ENCODE results near the gene KRTAP4-5. TPM values are rescaled to one million over a fixed set of nuclear protein-coding genes. Genes with fewer than 3 reads are reported as not detected.

KRTAP4-5 gene
- total RNA-seq, 2 experiments from 2014 or later: not detected

GRCh38 chr17:41176744-41177387 is 27.2 kb upstream of the KRTAP4-5 start:
- intact Hi-C loops (cut with micrococcal nuclease; ENCODE audit: unreplicated experiment): no loop called here
- no TSS peak for BruUV-seq (replicated peaks)
- peaks cover 5% of the 10 kb centered on the region for H3K4me1 ChIP-seq (ENCODE audit: insufficient read depth, low read length, poor library complexity, severe bottlenecking)
- no peak overlapping the region for H2AFZ ChIP-seq (ENCODE audit: low read length)
- no peak overlapping the region for H3K27ac ChIP-seq (ENCODE audit: low read depth, low read length, poor library complexity, severe bottlenecking)
- H3K4me2 ChIP-seq (ENCODE audit: low read length): no peak overlapping the region
- CTCF ChIA-PET (ENCODE audit: unreplicated experiment): no interaction called here
- DNase-seq (ENCODE audit: low spot score): peak; percentile 4
- no peaks in the 10 kb centered on the region for H3K79me2 ChIP-seq (ENCODE audit: insufficient read depth, low read depth, low read length)
- POLR2A ChIA-PET: no interaction called here
- H3K36me3 ChIP-seq (ENCODE audit: insufficient read depth, low read length): no peaks in the 10 kb centered on the region
- H3K4me3 ChIP-seq (ENCODE audit: low read depth, low read length, poor library complexity, severe bottlenecking): no peak overlapping the region
- H4K20me1 ChIP-seq (ENCODE audit: insufficient read depth, low read length): no peaks in the 10 kb centered on the region
- no peaks in the 10 kb centered on the region for H3K9me2 ChIP-seq (ENCODE audit: insufficient read depth, low read length)
- no peaks in the 10 kb centered on the region for H3K9me3 ChIP-seq (ENCODE audit: low read length)
- TF ChIP-seq EZH2phosphoT487 (IDR thresholded peaks at IDR 0.05; ENCODE audit: borderline replicate concordance, low read depth, low read length): no peak
- TF ChIP-seq, protein P1, sequence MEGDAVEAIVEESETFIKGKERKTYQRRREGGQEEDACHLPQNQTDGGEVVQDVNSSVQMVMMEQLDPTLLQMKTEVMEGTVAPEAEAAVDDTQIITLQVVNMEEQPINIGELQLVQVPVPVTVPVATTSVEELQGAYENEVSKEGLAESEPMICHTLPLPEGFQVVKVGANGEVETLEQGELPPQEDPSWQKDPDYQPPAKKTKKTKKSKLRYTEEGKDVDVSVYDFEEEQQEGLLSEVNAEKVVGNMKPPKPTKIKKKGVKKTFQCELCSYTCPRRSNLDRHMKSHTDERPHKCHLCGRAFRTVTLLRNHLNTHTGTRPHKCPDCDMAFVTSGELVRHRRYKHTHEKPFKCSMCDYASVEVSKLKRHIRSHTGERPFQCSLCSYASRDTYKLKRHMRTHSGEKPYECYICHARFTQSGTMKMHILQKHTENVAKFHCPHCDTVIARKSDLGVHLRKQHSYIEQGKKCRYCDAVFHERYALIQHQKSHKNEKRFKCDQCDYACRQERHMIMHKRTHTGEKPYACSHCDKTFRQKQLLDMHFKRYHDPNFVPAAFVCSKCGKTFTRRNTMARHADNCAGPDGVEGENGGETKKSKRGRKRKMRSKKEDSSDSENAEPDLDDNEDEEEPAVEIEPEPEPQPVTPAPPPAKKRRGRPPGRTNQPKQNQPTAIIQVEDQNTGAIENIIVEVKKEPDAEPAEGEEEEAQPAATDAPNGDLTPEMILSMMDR (conservative IDR thresholded peaks at IDR 0.05; ENCODE audit: low read length): no peak

DNA sequence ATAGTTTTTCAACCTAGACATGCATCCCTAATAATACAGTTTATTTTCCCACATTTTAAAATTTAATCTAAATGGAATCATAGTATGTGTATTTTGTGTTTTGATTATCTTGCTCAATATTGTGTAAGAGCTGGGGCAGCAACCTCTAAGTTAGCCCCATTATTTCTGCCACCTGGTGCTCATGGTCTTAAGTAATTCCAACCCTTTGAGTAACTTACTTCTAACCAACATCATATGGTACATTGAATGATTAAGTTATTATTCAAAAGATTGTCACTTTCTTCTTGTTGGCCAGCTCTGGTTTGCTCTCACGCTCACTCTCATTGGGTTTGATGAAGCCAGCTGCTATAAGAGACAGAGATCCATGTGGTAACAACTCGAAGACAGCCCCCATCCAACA is 22.3 kb upstream of the KRTAP4-5 start:
- DNase-seq (ENCODE audit: low spot score): no peak
- ChIA-PET CTCF (ENCODE audit: unreplicated experiment) (no interaction called here), POLR2A (no interaction called here)
- no peak overlapping the region for H3K27ac ChIP-seq (ENCODE audit: low read depth, low read length, poor library complexity, severe bottlenecking)
- no peaks in the 10 kb centered on the region for H4K20me1 ChIP-seq (ENCODE audit: insufficient read depth, low read length)
- no peaks in the 10 kb centered on the region for H3K9me2 ChIP-seq (ENCODE audit: insufficient read depth, low read length)
- no peak overlapping the region for H2AFZ ChIP-seq (ENCODE audit: low read length)
- no TSS peak for BruUV-seq (replicated peaks)
- H3K4me1 ChIP-seq (ENCODE audit: insufficient read depth, low read length, poor library complexity, severe bottlenecking): peaks cover 3% of the 10 kb centered on the region
- H3K79me2 ChIP-seq (ENCODE audit: insufficient read depth, low read depth, low read length): no peaks in the 10 kb centered on the region
- H3K4me2 ChIP-seq (ENCODE audit: low read length): no peak overlapping the region
- intact Hi-C loops (cut with micrococcal nuclease; ENCODE audit: unreplicated experiment): no loop called here
- no peak overlapping the region for H3K4me3 ChIP-seq (ENCODE audit: low read depth, low read length, poor library complexity, severe bottlenecking)
- no peak for TF ChIP-seq EZH2phosphoT487 (IDR thresholded peaks at IDR 0.05; ENCODE audit: borderline replicate concordance, low read depth, low read length)
- TF ChIP-seq, protein P1 (conservative IDR thresholded peaks at IDR 0.05; ENCODE audit: low read length): no peak
- no peaks in the 10 kb centered on the region for H3K36me3 ChIP-seq (ENCODE audit: insufficient read depth, low read length)
- no peaks in the 10 kb centered on the region for H3K9me3 ChIP-seq (ENCODE audit: low read length)

- CTCF ChIA-PET (ENCODE audit: unreplicated experiment): no interaction called here
- POLR2A ChIA-PET: no interaction called here
- no peaks in the 10 kb centered on the region for H3K79me2 ChIP-seq (ENCODE audit: insufficient read depth, low read depth, low read length)
Measured at GRCh38 chr17:41168121-41168520, 18.5 kb upstream of the KRTAP4-5 start, which contains the start of gene KRTAP4-3. Gene KRTAP4-3, minus strand, starts transcription at chr17:41168221. Its CDS starts 49 bp downstream, at chr17:41168172.

More at GRCh38 chr17:41168121-41168520, 18.5 kb upstream of the KRTAP4-5 start, which contains the start of gene KRTAP4-3:
- Histone ChIP-seq H3K9me2 (ENCODE audit: insufficient read depth, low read length) (no peaks in the 10 kb centered on the region), H4K20me1 (ENCODE audit: insufficient read depth, low read length) (no peaks in the 10 kb centered on the region), H3K27ac (ENCODE audit: low read depth, low read length, poor library complexity, severe bottlenecking) (no peak within 1 kb of the TSS), H3K4me1 (ENCODE audit: insufficient read depth, low read length, poor library complexity, severe bottlenecking) (no peaks in the 10 kb centered on the region), H3K4me2 (ENCODE audit: low read length) (no peak within 1 kb of the TSS), H3K4me3 (ENCODE audit: low read depth, low read length, poor library complexity, severe bottlenecking) (no peak within 1 kb of the TSS), H3K9me3 (ENCODE audit: low read length) (no peaks in the 10 kb centered on the region), H2AFZ (ENCODE audit: low read length) (no peak within 1 kb of the TSS), H3K36me3 (ENCODE audit: insufficient read depth, low read length) (no peaks in the 10 kb centered on the region)
- intact Hi-C loops (cut with micrococcal nuclease; ENCODE audit: unreplicated experiment): no loop called here
- TF ChIP-seq, protein P1 (conservative IDR thresholded peaks at IDR 0.05; ENCODE audit: low read length): no peak
- TF ChIP-seq EZH2phosphoT487 (IDR thresholded peaks at IDR 0.05; ENCODE audit: borderline replicate concordance, low read depth, low read length): no peak
- DNase-seq (ENCODE audit: low spot score): no peak
- no TSS peak for BruUV-seq (replicated peaks)

All from OCI-LY7 (cell line).